Activated naive CD4-positive, alpha-beta T cell treated with anti-CD3 and anti-CD28 coated beads, Interleukin-2, amount 50 U/mL, for 16 hours (primary cell): ENCODE data around the gene PRKAG2.
A peak's percentile ranks its signal among the peaks of the same experiment; 100 is the strongest.
"Not testable (repeated sequence)": the region's sequence is repeated elsewhere in the genome, so short reads cannot be mapped to it uniquely, and the experiment has no call there.

Experiments
- DNase-seq: peaks from one replicate; pipeline ENCODE4 v3.0.0-alpha.2; 2020

Gene PRKAG2

DNA sequence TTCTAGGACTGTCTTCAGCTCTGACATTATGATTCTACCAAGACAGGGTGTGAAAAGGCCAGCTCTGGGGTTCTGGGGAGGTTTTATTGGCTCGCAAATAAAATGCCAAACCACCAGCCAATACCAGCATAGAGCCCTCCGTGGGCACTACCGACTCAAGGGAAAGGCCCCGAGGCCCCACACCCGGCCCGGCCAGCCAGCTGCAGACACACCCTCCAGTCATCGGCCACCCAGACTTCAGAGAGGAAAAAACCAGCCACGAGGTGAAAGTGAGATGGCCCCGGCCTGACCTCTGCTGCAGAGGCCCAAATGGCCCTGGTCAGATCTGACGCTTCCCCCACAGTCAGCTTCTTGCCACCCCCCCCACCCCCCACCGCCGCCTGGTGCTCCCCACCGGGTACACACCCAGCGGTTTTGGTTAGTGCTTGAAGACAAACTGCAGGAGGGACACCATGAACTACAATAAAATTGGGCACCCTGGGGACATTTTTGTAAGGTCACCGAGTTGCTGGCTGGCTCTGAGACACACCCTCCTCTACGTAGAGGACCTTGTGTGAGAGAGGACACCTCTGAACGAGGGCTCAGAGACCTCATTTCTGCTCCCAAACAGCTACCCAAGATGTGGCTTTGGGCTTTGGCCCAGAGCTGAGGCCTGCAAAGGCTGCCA is 79.9 kb downstream of the PRKAG2 start:
- DNase-seq: no peak

- no peak for DNase-seq
Observed at GRCh38 chr7:151796091-151796870, 80.6 kb downstream of the PRKAG2 start.

- DNase-seq: peak; percentile 53
Observed at GRCh38 chr7:151795168-151795811, 81.6 kb downstream of the PRKAG2 start.

DNA sequence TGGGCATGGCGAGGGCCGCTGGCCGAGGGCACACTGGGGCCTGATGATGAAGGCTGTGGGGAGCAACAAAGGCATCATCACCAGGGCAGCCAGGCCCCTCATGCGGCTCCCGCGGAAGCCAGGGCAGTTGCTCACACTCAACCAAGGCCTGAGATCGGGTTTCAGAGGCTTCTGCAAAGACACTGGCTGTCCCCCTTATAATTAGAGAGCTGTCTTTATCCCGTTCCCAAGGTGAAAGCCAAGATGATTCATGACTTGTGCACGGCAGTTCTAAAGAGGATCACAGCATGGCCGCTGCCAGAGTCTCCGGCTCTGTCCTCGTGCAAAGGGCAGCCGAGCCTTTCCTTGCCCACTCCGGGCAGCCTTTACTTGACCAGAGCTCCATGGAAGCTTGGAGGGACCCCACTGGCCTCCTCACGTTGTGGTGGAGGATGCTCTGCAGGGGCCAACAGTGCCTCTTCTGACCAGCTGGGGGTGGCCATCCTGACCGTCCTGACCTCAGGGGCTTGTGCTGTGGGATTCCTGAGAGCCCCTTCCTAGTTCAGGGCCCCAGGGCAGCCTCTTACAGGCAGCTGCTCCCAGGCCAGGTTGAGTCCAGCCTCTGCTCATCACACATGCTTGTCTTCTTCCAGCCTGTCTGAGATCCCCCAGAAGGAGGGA is 82.3 kb downstream of the PRKAG2 start:
- DNase-seq: no peak

DNA sequence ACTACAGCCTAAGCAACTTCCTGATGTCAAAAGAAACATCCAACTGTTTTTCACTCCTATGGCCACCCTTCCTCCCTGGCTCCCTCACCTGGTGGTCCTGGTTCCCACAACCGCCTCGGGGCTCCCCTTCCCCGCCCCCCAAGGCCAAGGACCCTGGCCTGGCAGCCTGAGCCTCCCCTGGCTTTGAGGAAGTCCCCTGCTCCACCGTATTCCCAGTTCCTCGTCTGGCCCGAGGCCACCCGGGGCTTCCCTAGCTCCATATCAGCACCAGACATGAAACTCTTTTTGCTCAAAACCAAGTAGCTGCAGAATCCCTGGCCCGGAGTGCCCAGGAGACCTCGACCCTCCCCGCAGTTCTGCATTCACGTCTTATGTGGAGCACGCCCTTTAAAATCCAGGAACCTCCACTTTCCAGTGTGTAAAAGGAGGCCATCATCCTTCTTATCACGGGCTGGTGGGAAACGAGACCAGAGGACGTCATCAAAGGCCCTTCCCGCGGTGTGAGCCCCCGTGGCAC is 82.9 kb downstream of the PRKAG2 start:
- DNase-seq: no peak

DNA sequence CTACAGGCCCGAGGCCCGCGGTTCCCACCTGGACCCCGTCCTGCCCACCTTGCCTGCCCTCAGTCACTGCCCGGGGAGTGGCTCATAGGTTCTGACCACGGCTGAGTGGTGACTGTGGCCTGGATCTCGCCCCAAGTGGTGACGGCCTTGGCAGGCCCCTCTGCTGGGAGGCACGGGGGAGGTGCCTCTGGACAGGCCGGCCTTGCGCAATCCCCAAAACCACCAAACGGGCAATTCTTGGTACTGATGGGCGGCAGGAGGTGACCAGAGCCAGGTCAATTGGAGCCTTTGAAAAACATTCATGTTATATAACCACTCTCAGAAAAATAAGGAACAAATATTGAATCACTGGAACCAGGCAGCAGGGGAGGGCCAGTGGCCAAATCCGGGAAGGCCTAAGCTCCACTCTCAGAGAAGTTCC is 83.4 kb downstream of the PRKAG2 start:
- DNase-seq: no peak

GRCh38 chr7:151792636-151793035 is 84.3 kb downstream of the PRKAG2 start:
- DNase-seq: no peak

DNA sequence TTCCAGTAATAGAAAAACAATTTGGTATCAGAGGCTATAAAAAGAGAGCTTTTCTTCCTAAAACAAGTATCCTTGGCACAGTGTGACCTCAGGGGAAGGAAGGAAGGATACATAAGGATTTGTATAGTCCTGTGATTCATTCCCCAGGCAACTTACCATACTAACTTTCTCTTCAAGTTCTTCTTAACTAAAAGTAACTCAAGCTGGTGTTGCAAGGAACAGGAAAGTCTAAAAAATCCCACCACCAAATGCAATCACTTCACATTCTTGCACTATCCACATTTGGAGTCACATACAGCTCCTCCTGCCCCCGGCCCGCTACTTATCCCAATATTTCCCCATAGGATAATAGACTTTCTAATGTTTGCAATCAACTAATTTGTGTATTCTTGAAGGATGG is 84.8 kb downstream of the PRKAG2 start:
- no peak for DNase-seq

GRCh38 chr7:151790830-151791620 is 85.9 kb downstream of the PRKAG2 start:
- no peak for DNase-seq

DNA sequence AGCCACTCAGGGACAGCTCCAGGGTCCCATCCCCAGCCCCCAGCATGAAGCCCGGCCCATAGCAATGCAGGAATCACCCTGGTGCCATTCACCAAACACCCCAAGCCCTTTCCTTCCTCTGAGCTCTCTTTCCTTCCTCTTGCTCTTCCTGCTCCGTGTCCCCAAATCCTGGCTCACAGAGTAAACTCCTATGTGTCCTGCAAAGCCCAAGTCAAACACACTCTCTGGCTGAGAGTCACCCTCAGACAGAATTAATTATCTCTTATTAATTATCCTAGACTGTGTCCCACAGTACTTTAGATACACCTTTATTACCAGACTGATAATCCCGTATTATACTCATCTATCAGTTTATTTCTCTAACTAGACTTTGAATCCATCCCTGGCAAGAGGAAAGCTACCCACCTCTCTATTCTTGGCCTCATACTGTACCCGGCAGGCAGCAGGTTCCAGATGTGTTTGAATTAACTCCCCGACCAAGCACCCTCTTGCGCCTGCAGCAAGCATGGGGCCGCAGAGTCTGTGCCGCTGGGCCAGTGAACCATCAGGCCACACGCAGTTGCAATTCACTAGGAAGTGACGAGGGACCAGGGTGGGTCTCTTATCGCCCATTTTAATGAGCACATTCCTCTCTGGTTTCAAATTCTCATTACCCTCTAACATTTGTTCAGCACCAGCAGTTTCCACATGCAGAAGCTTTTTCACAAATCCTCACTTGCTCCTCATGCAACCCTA is 86.7 kb downstream of the PRKAG2 start:
- no peak for DNase-seq

DNA sequence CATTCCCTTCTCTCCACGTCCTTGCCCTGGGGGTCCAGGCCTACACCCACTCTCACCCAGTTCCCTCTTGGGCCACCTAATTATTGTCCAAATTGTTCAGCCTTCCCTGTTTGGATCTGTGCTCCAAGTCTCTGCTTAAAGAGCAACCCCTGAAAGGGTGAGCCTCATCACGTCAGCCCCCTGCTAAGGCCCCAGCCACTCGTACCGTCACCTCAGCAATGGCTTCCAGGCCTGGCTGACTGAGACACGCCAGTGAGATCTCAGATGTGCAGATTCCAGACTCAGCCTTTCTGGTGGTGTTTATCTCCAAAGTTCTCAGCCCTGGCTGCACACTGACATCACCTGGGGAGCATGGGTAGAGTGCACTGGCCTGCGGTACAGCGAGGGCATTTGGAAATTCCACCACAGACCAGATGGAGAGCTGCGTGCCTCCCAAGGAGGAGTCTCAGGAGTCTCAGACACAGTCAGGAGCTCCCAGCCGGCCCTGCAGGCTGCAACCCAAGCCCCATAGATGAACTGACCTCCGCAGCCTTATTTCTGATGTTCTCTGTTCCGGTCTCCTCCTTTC is 87.5 kb downstream of the PRKAG2 start:
- DNase-seq: no peak

DNA sequence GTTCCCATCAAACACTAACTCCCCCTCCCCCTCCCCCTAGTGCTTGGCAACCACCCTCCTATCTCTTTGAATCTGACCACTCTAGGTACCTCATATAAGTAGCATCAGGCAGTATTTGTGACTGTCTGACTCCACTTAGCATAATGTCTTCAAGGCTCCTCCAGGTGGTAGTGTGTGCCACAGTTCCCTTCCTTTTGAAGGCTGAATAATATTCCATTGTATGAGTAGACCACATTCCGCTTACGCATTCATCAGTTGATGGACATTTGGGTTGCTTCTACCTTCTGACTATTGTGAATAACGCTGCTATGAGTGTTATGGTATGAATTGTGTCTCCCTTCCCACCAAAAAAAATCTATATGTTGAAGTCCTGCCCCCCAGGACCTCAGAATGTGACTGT is 89.6 kb downstream of the PRKAG2 start:
- no peak for DNase-seq

- no peak for DNase-seq
Observed at GRCh38 chr7:151786936-151787335, 90.0 kb downstream of the PRKAG2 start.

GRCh38 chr7:151786241-151786640 is 90.7 kb downstream of the PRKAG2 start:
- DNase-seq: no peak

DNA sequence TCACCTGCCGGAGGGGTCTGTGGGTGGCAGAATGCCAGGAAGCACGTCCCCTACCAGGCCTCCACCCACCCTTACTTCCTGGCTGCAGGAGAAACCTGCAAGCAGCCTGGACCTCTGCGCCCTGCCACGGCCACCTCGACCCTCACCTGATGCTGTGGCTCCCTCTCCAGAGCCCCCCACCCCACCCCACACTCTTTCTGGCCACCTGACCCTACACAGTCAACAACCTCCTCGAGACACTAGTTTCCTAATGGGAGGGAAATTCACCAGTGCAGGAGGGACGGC is 91.3 kb downstream of the PRKAG2 start:
- no peak for DNase-seq

DNA sequence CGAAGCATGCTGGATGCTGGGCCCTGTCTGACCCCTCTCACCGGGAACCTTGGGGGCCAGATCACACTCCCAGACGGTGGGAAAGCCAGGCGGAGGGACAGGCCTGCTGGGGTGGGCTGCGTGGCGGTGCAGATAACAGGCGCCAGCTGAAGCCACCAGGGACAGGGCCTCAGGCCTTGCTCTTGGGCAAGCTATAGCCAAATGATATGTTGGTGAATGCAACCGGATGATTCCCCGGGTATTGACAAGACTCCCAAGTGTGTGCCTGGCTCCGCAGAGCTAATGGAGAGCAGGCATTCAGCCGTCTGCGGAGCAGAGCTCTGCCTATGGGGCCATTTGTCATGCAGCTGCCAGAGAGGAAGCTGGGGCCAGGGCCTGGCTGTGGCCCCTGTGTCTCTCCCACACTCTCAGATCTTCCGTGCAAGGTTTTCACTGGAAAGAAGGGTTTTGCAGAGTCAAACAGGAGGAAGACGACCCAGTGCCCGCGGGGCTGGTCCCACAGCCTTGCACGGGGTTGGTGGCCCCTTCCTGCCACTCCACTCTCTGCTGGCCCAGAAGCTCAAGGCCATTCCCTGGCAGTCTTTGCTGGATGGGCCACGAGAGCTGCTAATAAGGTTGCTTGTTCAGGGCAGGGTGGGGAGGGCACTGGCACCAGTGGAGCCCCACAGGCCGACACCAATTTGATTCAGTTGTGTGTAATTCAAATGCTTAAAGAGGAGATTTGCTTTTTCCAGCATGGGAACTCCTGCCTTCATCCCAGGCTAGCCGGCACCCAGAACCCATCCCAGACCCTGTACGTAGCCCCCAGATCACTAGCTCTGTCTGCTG is 91.8 kb downstream of the PRKAG2 start:
- DNase-seq: no peak

GRCh38 chr7:151783958-151784575 is 92.8 kb downstream of the PRKAG2 start:
- no peak for DNase-seq

- DNase-seq: peak; percentile 74
Observed at GRCh38 chr7:151782598-151783448, 94.1 kb downstream of the PRKAG2 start.

- DNase-seq: not testable (repeated sequence)
Observed at GRCh38 chr7:151782256-151782597, 94.7 kb downstream of the PRKAG2 start.
